Stimulated activated CD4-positive, alpha-beta T cell treated with anti-CD3 and anti-CD28 coated beads, Interleukin-1b, Interleukin-23, amount 100 ng/mL, for 4 hours (primary cell): Measurements from ENCODE around the gene CFAP97D1.
"Not testable (repeated sequence)": the region's sequence is repeated elsewhere in the genome, so short reads cannot be mapped to it uniquely, and the experiment has no call there.

ENCODE experiments used
- DNase-seq, 2 donors: peaks; one replicate each; pipeline ENCODE4 v3.0.0-alpha.2; 2020; ENCODE audit warnings: low read depth in 2 of 2

Gene CFAP97D1

GRCh38 chr17:43798024-43798423 lies 17.8 kb downstream of the CFAP97D1 start:
- not testable (repeated sequence) for DNase-seq

DNA sequence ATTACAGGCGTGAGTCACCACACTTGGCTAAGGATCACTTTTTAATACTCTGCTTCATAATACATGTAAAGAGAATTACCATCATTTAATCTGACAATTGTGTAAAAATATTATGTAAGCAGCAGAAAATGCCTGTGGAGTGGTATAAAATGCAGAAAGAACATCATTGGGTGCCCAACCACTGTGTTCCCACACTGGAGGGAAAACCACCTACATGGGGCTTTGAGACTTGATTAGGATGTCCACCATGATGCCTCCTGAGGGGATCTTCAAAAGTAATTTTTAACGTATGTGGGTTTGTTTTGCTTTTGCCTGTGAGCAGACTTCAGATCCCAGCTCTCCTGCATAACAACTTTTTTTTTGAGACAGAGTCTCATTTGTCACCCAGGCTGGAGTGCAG lies 18.8 kb downstream of the CFAP97D1 start:
- DNase-seq: no peak

DNA sequence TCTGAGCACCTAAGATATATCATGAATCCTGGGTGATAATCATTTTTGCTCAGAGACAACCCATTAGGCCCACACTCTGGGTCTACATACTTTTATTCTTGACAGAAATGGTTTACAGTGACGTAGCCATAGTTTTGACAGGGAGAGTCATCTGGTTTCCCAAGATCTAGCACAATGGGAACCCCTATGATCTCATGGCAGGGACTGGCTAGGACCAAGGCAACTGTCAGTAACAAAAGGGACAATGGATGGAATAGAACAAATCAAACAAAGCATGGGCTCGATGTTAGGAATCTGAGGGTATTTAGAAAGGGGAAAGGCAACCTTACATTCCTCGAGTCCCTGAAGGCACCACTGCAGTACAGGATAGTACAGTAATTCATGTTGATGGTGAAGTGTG lies 20.5 kb downstream of the CFAP97D1 start:
- DNase-seq: no peak

- no peak for DNase-seq
Observed at GRCh38 chr17:43801844-43802243, 21.6 kb downstream of the CFAP97D1 start.

DNA sequence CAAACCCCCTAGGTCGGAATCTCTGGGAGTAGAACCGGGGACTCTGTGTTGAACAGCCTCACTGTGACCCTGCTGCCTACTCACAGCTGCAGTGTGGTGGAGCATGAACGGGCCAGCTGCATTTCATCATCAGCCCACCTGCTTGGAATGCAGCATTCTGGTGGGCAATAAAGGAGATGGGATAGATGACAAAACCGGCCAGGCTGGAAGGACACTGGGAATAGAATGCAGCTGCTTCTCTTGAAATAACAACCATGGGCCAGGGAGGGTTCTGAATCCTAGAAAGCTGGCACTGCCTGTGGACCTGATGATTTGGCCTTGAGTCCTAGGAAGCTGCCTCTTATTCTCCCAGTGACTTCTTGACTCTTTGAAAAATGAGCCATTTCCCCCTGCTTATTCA lies 23.5 kb downstream of the CFAP97D1 start:
- DNase-seq: no peak

DNA sequence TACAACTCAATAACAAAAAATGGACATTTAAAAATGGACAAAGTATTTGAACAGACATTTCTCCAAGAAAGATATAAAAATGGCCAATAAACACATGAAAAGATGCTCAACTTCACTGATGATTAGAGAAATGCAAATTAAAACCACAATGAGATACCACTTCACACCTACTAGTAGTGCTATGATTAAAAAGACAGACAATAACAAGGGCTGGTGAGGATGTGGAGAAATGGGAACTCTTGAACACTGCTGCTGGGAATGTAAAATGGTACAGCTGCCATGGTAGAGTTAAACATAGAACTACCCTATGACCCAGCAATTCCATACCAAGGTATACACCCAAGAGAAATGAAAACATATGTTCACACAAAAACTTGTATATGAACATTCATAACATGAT lies 24.9 kb downstream of the CFAP97D1 start:
- no peak for DNase-seq

- DNase-seq: no peak
Observed at GRCh38 chr17:43808076-43808475, 27.8 kb downstream of the CFAP97D1 start.

GRCh38 chr17:43809121-43809520 lies 28.9 kb downstream of the CFAP97D1 start:
- DNase-seq: no peak

- DNase-seq: no peak
Observed at GRCh38 chr17:43810226-43810715, 30.0 kb downstream of the CFAP97D1 start.

- DNase-seq: no peak
Observed at GRCh38 chr17:43810823-43811222, 30.6 kb downstream of the CFAP97D1 start.

DNA sequence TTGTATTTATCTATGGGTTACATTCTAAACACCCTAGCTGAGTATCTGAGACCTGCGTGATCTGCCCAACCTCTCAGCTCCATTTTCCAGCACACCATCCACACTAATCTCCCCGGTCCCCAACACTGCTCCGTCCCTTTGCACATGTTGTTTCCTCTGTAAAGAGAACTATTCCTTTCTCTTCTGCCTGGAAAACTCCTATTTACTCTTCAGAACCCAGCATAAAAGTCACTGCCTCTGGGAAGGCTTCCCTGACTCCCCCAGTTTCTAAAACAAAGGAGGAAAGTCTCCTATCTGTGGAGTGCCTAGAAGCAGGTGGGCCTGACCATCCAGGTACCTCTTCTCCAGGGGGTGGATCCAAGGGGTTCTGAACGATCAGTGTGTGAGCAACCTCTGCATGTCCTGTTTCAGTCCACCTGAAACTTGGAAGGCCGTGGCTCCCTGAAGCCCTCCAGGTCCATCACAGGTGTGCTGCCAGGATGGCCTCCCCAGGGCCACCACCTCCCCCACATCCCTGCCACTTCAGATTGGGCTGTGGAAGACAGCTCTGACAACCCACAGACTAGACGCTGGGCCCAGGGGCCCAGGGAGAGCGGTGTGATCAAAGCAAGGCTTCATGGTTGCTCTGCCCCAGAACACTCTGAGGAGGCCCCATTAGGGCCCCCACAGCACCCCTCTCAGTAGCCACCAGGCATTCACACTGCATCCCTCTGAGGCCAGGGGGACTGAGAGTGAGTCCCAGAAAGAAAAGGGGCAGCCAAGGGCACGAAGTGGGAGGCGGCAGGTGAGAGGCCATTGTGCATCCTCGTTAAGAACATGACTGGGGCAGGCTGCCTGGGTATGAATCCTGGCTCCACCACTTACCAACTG lies 32.4 kb downstream of the CFAP97D1 start:
- no peak for DNase-seq

GRCh38 chr17:43813386-43813785 lies 33.2 kb downstream of the CFAP97D1 start:
- no peak for DNase-seq

DNA sequence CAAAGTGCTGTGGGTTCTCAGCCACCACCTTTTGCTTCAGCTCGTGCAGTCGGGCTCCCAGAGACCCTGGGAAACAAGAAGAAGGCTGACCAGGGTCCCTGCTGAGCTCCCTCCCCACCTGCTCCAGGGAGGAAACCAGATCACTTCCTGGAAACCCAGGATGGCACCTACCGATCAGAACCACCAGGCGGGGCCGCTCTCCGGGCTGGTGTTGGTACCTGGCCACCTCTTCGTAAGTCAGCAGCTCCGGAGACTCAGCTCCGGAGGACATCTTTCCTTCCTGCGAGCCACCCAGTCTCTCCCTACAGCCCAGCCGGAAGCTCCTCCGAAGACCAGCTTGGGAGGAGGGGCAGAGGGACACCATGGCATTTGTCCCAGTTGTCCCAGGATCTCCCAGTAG lies 33.8 kb downstream of the CFAP97D1 start:
- no peak for DNase-seq

DNA sequence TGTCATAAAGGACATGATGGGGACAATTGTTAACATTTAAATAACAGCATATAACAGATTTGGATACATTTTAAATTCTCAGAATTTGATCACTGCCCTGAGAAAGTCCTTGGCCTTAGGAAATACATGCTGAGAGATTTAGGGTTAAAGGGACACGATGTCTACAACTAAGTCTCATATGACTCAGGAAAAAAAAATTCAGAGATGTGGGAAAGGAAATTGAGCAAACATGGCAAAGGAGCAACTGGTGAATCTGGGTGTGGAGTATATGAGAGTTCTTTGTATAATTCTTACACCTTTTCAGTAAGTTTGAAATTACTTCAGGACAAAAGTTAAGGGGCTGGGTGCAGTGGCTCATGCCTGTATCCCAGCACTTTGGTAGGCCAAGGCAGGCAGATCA lies 34.5 kb downstream of the CFAP97D1 start:
- DNase-seq: no peak

GRCh38 chr17:43816336-43817320 lies 36.4 kb downstream of the CFAP97D1 start:
- DNase-seq: no peak

GRCh38 chr17:43817826-43818225 lies 37.6 kb downstream of the CFAP97D1 start:
- no peak for DNase-seq

DNA sequence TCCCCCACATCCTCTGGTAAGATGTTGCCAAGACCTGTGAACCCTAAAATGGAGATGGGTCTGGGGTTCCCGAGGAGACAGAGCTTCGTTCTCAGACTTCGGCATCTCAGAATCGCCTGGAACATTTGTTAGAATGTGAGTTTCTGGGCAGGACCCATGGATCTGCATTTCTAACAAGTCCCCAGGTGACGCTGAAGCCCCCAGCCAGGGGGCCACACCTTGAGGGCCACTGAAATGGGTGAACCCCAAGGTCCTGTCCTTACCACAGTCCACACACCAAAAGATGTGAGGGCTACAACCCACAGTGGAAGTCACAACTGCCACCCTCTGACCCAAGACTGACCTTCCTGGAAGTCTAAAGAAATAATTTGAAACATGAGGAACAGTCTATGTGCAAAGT lies 38.7 kb downstream of the CFAP97D1 start:
- no peak for DNase-seq

DNA sequence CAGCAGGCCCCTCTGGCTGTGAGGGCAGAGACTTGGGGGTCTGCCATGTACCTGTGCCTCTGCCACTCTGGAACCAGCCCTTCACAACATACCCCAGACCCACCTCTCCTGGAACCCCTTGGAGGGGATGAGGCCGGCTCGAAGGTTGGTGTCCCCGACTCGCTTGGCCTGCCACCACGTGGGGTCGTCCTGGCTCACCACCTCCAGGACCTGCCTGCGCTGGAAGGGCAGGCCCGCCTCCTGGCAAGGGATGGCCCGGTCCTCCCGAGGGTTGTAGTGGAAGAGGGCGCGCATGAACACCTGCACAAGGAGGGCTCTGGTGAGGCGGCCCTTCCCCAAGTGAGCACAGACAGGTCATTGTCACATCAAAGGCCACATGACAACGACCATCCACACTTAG lies 40.5 kb downstream of the CFAP97D1 start:
- no peak for DNase-seq

DNA sequence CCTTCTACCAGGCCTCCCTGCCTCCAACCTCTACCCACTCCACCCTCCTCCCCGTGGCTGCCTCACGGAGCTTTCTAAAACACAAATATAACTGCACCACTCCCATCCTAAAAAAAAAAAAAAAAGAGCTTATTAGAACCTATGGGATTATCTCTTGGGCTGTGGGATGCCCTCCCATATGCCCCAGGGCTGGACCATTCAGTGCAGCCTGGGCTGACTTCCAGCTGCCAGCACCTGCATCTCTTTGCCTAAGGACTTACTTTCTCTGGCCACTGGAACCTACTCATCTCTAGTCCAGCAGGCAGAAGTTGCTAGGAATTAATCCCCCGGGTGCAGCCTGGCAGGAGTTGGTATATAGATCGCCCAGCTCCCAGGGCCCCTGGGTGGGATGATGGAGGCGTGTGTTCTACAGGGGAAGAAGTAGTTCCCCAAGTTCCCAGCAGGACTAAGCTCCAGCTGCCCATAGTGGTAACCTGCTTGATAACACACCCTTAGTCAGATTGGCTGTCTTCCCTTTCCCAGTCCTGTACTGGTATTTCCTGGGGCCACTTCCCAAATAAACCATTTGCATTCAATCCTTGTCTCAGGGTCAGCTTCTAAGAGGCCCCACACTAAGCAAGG lies 42.4 kb downstream of the CFAP97D1 start:
- DNase-seq: no peak

- DNase-seq: no peak
Observed at GRCh38 chr17:43823350-43824084, 43.3 kb downstream of the CFAP97D1 start.

DNA sequence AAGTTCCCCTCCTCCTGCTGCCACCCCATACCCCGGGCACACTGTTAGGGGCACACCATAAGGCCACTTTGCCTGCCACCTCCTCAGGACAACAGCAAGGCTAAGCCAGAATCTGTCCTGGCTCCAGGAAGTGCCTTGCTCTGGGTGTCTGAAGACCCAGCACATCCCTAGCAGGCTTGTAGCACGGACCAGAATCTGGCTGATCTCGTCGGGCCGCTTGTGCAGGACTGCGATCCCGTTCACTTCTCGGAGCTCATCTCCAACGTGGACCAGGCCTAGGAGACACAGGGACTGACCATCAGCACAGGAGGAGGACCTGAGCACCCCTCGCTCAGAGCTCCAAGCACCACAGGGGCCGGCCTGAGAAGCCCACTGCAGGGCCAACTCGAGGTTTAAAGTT lies 45.3 kb downstream of the CFAP97D1 start:
- DNase-seq: no peak
